Lung (tissue), 12 donors: ENCODE data around the gene IFIH1. TPM values are rescaled to one million over a fixed set of nuclear protein-coding genes. Genes with fewer than 3 reads are reported as not detected.

Experiments used
- ATAC-seq: fragments of 200-7000 bp; cut with Tn5 transposase; one replicate; pipeline ENCODE4 v1.9.1; 2020; ENCODE audit warnings: moderate number of reproducible peaks; ENCODE audit not compliant: insufficient read depth, low FRiP score
- DNase-seq, 3 donors: peaks; one replicate each; pipeline ENCODE4 v3.0.0-alpha.2; 2013 to 2017
- H3K27ac ChIP-seq, 2 donors: one replicate each; pipeline ENCODE4 v1.5.1; 2013; ENCODE audit warnings: mild to moderate bottlenecking in 2 of 2, moderate library complexity in 2 of 2, control low read depth in 1 of 2, inconsistent platforms in 1 of 2, low read depth in 1 of 2, low read length in 1 of 2
- H3K27me3 ChIP-seq, 3 donors: one replicate each; pipeline ENCODE4 v1.5.1; 2013; ENCODE audit warnings: low read length in 2 of 3; ENCODE audit not compliant: control insufficient read depth in 3 of 3, insufficient read depth in 3 of 3
- H3K36me3 ChIP-seq, 4 donors: one replicate each; pipeline ENCODE4 v1.5.1; 2013; ENCODE audit warnings: low read length in 4 of 4, mild to moderate bottlenecking in 1 of 4, moderate library complexity in 1 of 4; ENCODE audit not compliant: control insufficient read depth in 4 of 4, insufficient read depth in 4 of 4
- H3K4me1 ChIP-seq, 5 donors: one replicate each; pipeline ENCODE4 v1.5.1; 2013; ENCODE audit warnings: low read length in 5 of 5, mild to moderate bottlenecking in 2 of 5, moderate library complexity in 1 of 5; ENCODE audit not compliant: control insufficient read depth in 5 of 5, insufficient read depth in 5 of 5
- H3K4me3 ChIP-seq: one replicate; pipeline ENCODE4 v1.5.1; 2013; ENCODE audit warnings: mild to moderate bottlenecking, control low read depth, moderate library complexity
- H3K9ac ChIP-seq, 2 donors: one replicate each; pipeline ENCODE4 v1.5.1; 2013; ENCODE audit warnings: low read length in 2 of 2, control low read depth in 1 of 2; ENCODE audit not compliant: insufficient read depth in 1 of 2
- H3K9me3 ChIP-seq, 4 donors: one replicate each; pipeline ENCODE4 v1.5.1; 2013; ENCODE audit warnings: low read length in 3 of 4, mild to moderate bottlenecking in 1 of 4, moderate library complexity in 1 of 4; ENCODE audit not compliant: control insufficient read depth in 4 of 4, insufficient read depth in 3 of 4
- WGBS, 2 donors: extraction: QIAGEN DNeasy Blood & Tissue Kit; methylation state at CpG; one replicate each; pipeline ENCODE4 v1.1.7; 2013; 5-methylcytosine and 5-hydroxymethylcytosine counted together
- polyA plus RNA-seq, 2 donors: library from polyadenylated mRNA; stranded (reverse); fragments of 200-250 nt; gene quantifications; one replicate each; pipeline ENCODE4 v1.2.1, GENCODE V29; 2013
- total RNA-seq, 2 donors: library from RNA; depleted of rRNA in 1 of 2; stranded (reverse); fragments of >200 nt in 1 of 2; gene quantifications; one replicate each; pipeline ENCODE4 v1.2.1, GENCODE V29; 2014 to 2021
- TF ChIP-seq, protein P1 (sequence below): IDR thresholded peaks from 2 replicates; pipeline ENCODE4 v1.5.1; 2012; ENCODE audit warnings: mild to moderate bottlenecking; ENCODE audit errors: control extremely low read depth, extremely low read depth
- donor health status: control.
- donor health status: control.
- donor health status: Bipolar disorder and iron deficiency.
- donor health status: healthy.
- donor health status: DM: yes; HTN: yes; CAD: no.

The IFIH1 gene
- total and polyA plus RNA-seq, 4 donors = 9.4 to 26.1 (median 20.1) TPM

DNA sequence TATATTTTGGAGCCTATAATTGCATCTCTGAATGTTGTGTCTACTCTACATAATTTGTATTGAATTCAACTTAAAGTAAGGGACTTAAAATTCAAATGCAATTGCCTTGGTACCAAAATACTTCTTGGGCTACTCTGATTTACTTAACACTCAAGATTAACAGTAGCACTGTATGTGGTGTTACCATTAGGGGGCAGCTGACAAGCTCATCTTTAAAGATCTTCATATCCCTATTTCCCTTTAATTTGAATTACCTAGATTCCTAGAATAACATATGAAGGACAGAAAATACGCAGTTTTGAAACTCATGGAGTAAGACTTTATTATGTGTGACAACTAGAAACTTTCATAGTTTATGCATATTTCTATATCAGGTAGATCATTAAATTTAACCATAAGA lies 37.8 kb downstream of the IFIH1 start:
- Histone ChIP-seq H3K27me3 (no peaks in the 10 kb centered on the region), H3K4me1 (no peaks in the 10 kb centered on the region), H3K9ac (no peak overlapping the region), H3K36me3 (peaks cover 0 to 9% (median 4%) of the 10 kb centered on the region in 4 donors), H3K27ac (no peak overlapping the region), H3K9me3 (no peaks in the 10 kb centered on the region), H3K4me3 (no peak overlapping the region)
- no peak for DNase-seq
- TF ChIP-seq, protein P1, sequence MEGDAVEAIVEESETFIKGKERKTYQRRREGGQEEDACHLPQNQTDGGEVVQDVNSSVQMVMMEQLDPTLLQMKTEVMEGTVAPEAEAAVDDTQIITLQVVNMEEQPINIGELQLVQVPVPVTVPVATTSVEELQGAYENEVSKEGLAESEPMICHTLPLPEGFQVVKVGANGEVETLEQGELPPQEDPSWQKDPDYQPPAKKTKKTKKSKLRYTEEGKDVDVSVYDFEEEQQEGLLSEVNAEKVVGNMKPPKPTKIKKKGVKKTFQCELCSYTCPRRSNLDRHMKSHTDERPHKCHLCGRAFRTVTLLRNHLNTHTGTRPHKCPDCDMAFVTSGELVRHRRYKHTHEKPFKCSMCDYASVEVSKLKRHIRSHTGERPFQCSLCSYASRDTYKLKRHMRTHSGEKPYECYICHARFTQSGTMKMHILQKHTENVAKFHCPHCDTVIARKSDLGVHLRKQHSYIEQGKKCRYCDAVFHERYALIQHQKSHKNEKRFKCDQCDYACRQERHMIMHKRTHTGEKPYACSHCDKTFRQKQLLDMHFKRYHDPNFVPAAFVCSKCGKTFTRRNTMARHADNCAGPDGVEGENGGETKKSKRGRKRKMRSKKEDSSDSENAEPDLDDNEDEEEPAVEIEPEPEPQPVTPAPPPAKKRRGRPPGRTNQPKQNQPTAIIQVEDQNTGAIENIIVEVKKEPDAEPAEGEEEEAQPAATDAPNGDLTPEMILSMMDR = no peak
- no peak for ATAC-seq
- 97 to 99% methylated on average over 1 of the region's 1 CpG for WGBS, 2 donors

DNA sequence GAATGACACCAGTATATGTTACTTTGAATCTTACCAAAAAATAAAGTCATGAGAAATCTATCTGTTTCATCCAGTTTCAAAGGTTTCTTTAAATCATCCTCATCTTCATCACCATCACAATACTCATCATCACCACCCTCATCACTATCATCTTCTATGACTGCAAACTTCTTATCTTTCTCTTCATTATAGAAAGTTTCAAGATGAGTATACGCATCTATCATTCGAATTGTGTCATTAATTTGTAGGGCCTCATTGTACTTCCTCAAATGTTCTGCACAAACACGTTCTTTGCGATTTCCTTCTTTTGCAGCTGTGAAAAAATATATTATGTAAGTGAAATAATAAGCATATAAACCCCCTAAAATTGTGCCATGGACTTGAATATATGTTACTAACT lies 41.1 kb downstream of the IFIH1 start:
- DNase-seq (no peak), ATAC-seq (no peak)
- Histone ChIP-seq H3K27ac (no peak overlapping the region), H3K9ac (no peak overlapping the region), H3K4me1 (no peaks in the 10 kb centered on the region), H3K4me3 (no peak overlapping the region), H3K9me3 (no peaks in the 10 kb centered on the region), H3K27me3 (no peaks in the 10 kb centered on the region), H3K36me3 (peaks cover 0 to 13% (median 2%) of the 10 kb centered on the region in 4 donors)
- WGBS, 2 donors = 46 to 73% methylated on average over 4 of the region's 4 CpGs
- TF ChIP-seq, protein P1 = no peak

DNA sequence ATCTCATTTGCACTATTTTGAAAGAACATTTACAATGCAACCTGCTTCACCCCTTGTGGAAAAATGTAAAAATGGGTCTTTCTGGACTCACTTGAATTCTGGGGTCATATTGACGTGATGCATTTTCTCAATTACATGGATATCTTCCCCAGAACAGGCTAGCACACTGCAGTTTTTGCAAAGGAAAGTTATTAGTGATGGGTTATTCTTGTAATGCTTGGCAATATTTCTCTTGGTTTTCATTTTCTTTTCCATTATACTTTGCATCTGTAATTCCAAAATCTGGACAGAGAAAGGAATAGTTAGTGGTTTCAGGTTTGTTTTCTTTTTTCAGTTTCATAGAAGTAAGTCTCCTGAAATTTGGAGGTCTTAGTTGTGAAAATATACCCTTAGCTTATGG lies 50.5 kb downstream of the IFIH1 start:
- DNase-seq = no peak
- peaks cover 0 to 17% (median 6%) of the 10 kb centered on the region in 4 donors for H3K36me3 ChIP-seq
- H3K4me1 ChIP-seq = no peaks in the 10 kb centered on the region
- no peak overlapping the region for H3K9ac ChIP-seq
- no peak overlapping the region for H3K27ac ChIP-seq
- H3K4me3 ChIP-seq = no peak overlapping the region
- ATAC-seq = no peak
- TF ChIP-seq, protein P1 = no peak
- H3K9me3 ChIP-seq = no peaks in the 10 kb centered on the region
- no peaks in the 10 kb centered on the region for H3K27me3 ChIP-seq
- 100% methylated on average over 1 of the region's 1 CpG for WGBS, 2 donors

DNA sequence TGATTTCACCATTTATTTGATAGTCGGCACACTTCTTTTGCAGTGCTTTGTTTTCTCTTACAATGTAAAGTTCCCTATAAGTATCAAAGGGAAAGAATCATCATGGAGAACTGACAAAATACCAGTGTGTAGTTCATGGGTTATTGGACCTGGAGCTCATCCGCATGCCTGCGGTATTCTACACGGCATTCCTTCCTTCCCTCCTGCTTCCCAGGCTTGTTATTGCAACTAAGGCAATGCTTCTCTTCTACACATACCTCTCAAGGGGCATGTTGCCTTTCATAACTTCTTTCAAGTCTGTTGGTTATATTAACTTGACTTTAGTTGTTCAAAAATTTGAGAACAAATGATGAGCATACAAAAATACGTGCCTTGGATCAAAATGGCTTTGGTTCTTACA lies 51.0 kb downstream of the IFIH1 start:
- DNase-seq (no peak), ATAC-seq (no peak)
- no peak overlapping the region for H3K9ac ChIP-seq
- H3K4me1 ChIP-seq = no peaks in the 10 kb centered on the region
- H3K27ac ChIP-seq = no peak overlapping the region
- H3K9me3 ChIP-seq = no peaks in the 10 kb centered on the region
- TF ChIP-seq, protein P1 = no peak
- 94 to 98% methylated on average over 5 of the region's 5 CpGs for WGBS, 2 donors
- no peak overlapping the region for H3K4me3 ChIP-seq
- H3K27me3 ChIP-seq = no peaks in the 10 kb centered on the region
- peaks cover 0 to 17% (median 6%) of the 10 kb centered on the region in 4 donors for H3K36me3 ChIP-seq
